ENCODE results near the gene C19orf38. TPM values are rescaled to one million over a fixed set of nuclear protein-coding genes. Genes with fewer than 3 reads are reported as not detected.

The C19orf38 gene
- total RNA-seq, 2 experiments from 2014 or later: 1.2 to 1.3 TPM

DNA sequence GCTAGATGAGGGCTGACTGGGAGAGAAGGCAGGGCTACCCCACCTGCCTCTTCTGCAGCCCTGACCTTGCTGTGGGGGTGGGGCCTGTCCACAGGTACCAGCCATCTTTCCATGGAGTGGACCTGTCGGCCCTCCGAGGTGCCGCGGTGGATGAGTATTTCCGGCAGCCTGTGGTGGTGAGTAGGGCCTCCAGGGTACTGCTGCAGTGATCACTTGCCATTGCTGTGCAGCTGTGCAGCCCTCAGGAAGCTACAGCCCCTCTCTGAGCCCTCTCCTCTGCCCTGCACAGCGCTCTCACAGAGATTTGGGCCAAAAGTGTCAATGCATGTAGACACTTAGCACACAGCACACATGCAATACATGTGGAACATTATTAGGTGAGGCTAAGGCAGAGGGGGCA, 68.4 kb downstream of the C19orf38 start:
- intact Hi-C loops (cut with micrococcal nuclease): no loop called here
- no peak for TF ChIP-seq CTCF (IDR thresholded peaks at IDR 0.05)
- Mint-ChIP-seq H3K9me3 (no peaks in the 10 kb centered on the region), H3K36me3 (ENCODE audit: low read depth) (peaks cover 10% of the 10 kb centered on the region), H3K4me3 (no peak overlapping the region), H3K4me1 (ENCODE audit: low read depth) (peaks cover 1% of the 10 kb centered on the region), H3K27me3 (no peaks in the 10 kb centered on the region), H3K27ac (no peak overlapping the region)
- ChIA-PET POLR2A (no interaction called here), CTCF (interaction anchor here (2.1 kb wide), 1 partner anchor 20 kb away, joined by 10 read pairs; no protein-coding TSS in a partner anchor)
- no peak for ATAC-seq
- no peak for DNase-seq

- ATAC-seq: no peak
- peaks cover 1% of the 10 kb centered on the region for H3K4me1 Mint-ChIP-seq (ENCODE audit: low read depth)
- H3K9me3 Mint-ChIP-seq: no peaks in the 10 kb centered on the region
- no peak overlapping the region for H3K4me3 Mint-ChIP-seq
- DNase-seq: no peak
- TF ChIP-seq CTCF (IDR thresholded peaks at IDR 0.05): no peak
- peaks cover 11% of the 10 kb centered on the region for H3K36me3 Mint-ChIP-seq (ENCODE audit: low read depth)
- H3K27ac Mint-ChIP-seq: no peak overlapping the region
- ChIA-PET POLR2A (interaction anchor here (1.0 to 1.4 kb wide), 2 partner anchors 11 to 14 kb away, joined by 3 read pairs; no protein-coding TSS in a partner anchor), CTCF (interaction anchor here (0.9 to 2.1 kb wide), 5 partner anchors 18 to 54 kb away, joined by 4 to 10 read pairs (median 4); no protein-coding TSS in a partner anchor)
- H3K27me3 Mint-ChIP-seq: no peaks in the 10 kb centered on the region
- intact Hi-C loops (cut with micrococcal nuclease): no loop called here
Measured at GRCh38 chr19:10918359-10918758, 70.1 kb downstream of the C19orf38 start.

Small RNAs within 50 kb of the gene (microRNA-seq; reads per million reads assigned to microRNA genes)
- gene MIR199A1 (ENCODE audit: borderline microRNAs expressed, borderline replicate concordance): not detected
- not detected for gene MIR6793 (ENCODE audit: borderline microRNAs expressed, borderline replicate concordance)

Other genes starting within 250 kb of the C19orf38 start
- gene SLC44A2, start 222.9 kb upstream of the C19orf38 start, total RNA-seq: 10 to 100 TPM; 66.0 to 71.4 TPM
- 100 to 1,000 TPM; 435 to 450 TPM for gene ILF3, start 194.1 kb upstream of the C19orf38 start, total RNA-seq
- gene QTRT1, start 147.0 kb upstream of the C19orf38 start, total RNA-seq: 10 to 100 TPM; 56.8 to 61.8 TPM
- gene DNM2, start 130.3 kb upstream of the C19orf38 start, total RNA-seq: 100 to 1,000 TPM; 151 to 153 TPM
- gene TMED1, start 12.2 kb upstream of the C19orf38 start, total RNA-seq: 10 to 100 TPM; 12.9 to 15.0 TPM
- gene CARM1, start 23.1 kb downstream of the C19orf38 start, total RNA-seq: 10 to 100 TPM; 95.1 to 95.4 TPM
- gene YIPF2, start 80.2 kb downstream of the C19orf38 start, total RNA-seq: 10 to 100 TPM; 21.7 to 24.4 TPM
- 10 to 100 TPM; 14.7 to 17.7 TPM for gene TIMM29, start 80.4 kb downstream of the C19orf38 start, total RNA-seq
- gene SMARCA4, start 112.6 kb downstream of the C19orf38 start, total RNA-seq: 10 to 100 TPM; 97.0 to 98.7 TPM
- 10 to 100 TPM; 54.7 to 56.5 TPM for gene LDLR, start 241.0 kb downstream of the C19orf38 start, total RNA-seq